ENCODE results near the gene ZNF423.

ZNF423 gene

GRCh38 chr16:49822649-49823370 is 33.1 kb downstream of the ZNF423 start:
- no peak for DNase-seq (ENCODE audit: low spot score)

GRCh38 chr16:49821614-49822282 is 34.2 kb downstream of the ZNF423 start:
- DNase-seq (ENCODE audit: low spot score), result no peak

GRCh38 chr16:49821156-49821555 is 34.8 kb downstream of the ZNF423 start:
- no peak for DNase-seq (ENCODE audit: low spot score)

DNA sequence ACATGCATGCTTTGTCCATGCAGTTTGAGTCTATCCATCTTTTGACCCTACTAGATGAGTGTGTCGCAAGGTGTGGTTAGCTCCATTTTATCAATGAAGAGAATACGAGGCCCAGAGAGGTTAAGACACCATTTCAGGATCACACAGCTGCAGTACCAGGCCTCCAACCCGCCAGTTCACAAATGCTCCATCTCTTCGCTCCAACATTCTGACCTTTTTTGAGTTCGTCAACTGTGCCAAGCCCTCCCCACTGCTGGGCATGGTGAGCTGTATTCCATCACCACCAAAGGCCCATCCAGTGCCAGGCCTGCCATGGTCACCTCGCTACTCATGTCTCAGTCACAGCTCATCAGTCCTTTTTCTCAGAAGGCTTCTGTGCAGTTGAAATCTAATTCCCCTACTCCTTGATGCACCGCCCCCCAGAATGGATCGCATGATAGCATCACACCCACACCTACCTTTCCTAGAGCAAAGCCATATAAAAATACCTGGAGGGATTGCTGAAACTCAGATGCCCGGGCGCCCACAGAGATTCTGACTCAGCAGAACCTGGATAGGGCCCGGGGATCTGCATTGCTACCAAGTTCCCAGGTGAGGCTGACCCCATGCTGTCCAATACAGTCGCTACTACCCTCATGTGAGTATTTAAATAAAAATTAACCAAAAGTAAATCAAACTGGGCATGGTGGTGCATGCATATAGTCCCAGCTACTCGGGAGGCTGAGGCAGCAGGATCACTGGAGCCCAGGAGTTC is 38.0 kb downstream of the ZNF423 start:
- no peak for DNase-seq (ENCODE audit: low spot score)

DNA sequence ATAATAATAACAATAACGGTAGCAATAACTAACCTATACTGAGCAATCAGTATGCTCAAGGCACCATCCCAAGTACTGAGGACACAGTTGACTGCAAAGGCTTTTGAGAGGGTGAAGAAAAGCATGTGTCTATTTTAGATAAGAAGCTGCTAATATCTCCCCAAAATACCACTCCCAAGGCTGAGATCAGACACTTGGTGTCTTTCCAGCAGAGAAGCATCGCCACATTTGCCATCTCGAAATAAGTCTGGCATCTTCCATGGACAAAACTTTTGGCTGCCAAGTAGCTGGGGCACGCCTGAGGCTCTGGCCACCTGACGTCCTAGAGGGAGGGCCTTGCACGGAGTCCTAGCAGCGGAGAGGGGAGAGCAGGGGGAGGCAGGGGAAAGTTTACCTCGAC is 39.0 kb downstream of the ZNF423 start:
- no peak for DNase-seq (ENCODE audit: low spot score)

- no peak for DNase-seq (ENCODE audit: low spot score)
These were observed 44.1 kb downstream of the ZNF423 start for GRCh38 chr16:49811644-49812334.

- no peak for DNase-seq (ENCODE audit: low spot score)
These were observed 45.1 kb downstream of the ZNF423 start for GRCh38 chr16:49810831-49811230.

- no peak for DNase-seq (ENCODE audit: low spot score)
These were observed 46.4 kb downstream of the ZNF423 start for GRCh38 chr16:49809561-49809960.

DNA sequence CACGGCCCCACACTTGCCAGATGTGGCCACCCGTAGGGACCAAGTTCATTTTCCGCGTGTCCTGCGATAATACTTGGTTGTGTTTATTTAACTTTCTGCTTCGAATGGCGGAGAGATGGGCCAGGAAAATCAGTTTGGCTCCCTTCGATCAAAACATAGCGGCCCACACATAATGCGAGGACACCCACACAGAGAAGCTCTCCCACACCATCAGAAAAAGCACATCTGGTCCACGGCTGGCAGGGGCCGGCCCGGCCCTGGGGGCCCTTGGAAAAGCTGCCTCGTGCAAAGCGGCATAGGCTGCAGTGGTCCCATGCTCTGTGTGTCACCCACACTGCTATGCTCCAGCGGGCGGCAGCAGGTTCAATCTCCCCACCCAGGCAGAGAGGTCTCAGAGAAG is 46.9 kb downstream of the ZNF423 start:
- no peak for DNase-seq (ENCODE audit: low spot score)

DNA sequence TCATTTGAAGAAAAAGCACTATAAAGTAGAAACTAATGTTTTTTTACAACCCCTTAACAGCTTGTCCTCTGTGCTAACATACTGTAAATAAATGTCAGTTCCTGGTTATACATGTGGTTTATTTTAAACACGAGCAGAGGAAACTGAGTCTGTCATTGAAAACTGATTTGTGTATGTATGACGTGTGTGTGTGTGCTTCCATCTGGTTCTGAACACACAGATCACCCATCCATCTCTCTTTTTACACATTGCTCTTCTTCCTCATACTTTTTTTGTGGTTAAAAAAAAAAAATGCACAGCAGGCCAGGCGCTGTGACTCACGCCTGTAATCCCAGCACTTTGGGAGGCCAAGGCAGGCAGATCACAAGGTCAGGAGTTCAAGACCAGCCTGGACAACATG is 49.5 kb downstream of the ZNF423 start:
- no peak for DNase-seq (ENCODE audit: low spot score)

DNA sequence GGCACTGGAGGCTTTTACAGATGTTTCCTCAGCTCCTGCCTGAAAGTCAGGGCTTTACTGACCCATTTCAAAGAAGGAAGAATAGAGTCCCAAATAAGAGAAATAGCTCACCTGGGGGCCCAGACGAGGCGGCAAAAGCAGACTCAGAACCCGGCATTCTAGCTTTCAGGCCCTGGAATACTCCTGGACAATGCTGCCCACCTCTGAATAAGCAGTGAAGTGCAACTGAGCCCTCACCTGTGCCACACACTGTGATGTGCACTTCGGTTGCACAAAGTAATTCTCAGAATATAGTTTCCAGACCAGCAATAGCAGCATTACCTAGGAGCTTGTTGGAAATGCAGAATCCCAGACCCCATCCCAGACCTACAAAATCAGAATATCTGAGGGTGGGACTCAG is 54.6 kb downstream of the ZNF423 start:
- no peak for DNase-seq (ENCODE audit: low spot score)

GRCh38 chr16:49800876-49801275 is 55.0 kb downstream of the ZNF423 start:
- DNase-seq (ENCODE audit: low spot score), result no peak

DNA sequence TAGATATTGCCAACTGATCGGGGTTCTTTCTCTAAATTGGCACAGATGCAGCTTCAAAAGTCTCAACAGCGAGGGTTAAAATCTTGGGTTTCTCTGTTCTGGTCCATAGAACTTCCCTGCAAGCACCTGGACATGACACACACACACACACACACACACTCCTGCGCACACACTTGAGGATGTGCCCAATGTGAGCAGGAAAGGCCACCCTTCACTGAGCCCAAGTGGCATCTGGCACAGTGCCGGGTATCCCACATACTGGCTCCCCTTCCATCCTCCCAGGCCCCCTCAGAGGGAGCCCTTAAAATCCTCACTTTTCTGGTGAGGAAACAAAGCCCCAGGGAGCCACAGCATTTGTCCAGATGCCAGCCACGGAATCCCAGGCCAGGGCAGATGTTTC is 55.5 kb downstream of the ZNF423 start:
- no peak for DNase-seq (ENCODE audit: low spot score)

GRCh38 chr16:49799172-49799571 is 56.7 kb downstream of the ZNF423 start:
- DNase-seq (ENCODE audit: low spot score), result peak; percentile 40

DNA sequence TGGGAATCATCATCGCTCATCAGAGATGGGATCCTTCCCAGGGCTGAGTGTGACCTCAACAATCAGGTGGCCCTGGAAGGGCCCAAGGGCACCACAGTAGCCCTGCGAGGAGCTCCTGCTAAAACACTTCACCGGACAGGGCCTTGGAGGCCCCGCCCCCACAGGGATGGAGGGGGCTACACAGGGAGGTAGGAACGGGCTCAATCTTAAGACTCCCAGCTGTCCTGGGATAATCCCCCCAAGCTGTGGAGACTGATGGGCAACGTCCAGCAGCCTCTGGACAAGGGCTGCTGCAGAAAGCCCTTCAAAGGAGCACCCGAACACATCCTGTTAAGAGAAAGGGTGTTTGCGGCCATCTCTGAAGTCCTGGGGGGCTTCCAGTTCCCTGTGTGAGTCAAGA is 60.4 kb downstream of the ZNF423 start:
- DNase-seq (ENCODE audit: low spot score), result no peak

DNA sequence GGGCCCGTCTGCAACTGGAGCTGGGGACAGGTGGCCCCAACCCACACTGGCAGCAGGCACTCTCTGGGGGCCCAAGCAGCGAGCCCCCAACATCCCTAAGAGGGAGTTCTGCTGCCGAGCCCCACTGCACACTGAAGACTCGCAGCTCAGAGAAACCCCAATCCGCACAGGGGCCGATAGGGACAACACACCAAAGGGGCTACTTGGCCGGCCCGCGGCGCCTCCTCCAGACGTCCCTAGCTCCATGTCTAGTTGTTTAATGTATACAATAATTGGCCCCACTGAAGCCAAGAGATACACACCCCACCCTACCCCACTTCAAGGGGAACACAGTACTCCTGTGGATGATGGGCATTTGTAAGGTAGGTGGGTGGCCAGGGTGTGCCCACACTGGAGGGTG is 62.7 kb downstream of the ZNF423 start:
- DNase-seq (ENCODE audit: low spot score), result no peak

DNA sequence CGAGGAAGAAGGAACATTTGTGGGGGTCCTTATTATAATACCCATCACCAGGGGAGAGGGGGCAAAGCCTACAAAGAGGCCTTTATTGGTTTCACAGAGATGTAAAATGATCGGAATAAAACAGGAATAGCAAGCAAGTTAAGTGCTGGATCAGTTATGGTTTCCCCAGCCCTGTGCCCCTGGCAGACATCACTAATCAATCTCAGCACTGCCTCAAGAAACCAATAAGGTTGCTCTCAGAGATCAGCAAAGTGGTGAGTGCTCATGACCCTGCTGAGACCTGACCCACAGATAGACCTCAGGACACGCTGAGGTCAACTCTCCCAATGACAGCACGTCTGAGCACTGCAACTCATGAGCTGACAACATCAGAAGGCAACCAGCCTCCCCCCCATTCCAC is 66.3 kb downstream of the ZNF423 start:
- no peak for DNase-seq (ENCODE audit: low spot score)

DNA sequence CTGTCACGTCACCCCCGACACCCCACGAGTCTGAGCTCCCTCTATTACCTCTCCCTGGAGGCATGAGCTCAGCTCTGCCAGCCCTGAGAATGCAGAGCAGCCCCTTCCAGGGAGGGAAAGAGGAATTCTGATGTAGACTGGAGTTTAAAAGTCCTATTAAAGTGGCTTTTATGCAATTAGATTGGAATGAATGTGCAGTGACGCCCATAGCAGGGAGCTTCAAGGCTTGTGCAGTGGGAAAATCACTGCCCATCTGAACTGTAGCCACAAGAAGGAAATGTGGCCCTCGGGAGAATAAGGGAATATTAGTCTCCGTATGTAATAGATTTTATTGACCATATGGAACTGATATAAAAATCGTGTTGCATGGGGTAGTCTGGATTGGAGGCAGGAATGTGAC is 66.9 kb downstream of the ZNF423 start:
- no peak for DNase-seq (ENCODE audit: low spot score)

GRCh38 chr16:49788572-49788971 is 67.3 kb downstream of the ZNF423 start:
- DNase-seq (ENCODE audit: low spot score), result no peak

DNA sequence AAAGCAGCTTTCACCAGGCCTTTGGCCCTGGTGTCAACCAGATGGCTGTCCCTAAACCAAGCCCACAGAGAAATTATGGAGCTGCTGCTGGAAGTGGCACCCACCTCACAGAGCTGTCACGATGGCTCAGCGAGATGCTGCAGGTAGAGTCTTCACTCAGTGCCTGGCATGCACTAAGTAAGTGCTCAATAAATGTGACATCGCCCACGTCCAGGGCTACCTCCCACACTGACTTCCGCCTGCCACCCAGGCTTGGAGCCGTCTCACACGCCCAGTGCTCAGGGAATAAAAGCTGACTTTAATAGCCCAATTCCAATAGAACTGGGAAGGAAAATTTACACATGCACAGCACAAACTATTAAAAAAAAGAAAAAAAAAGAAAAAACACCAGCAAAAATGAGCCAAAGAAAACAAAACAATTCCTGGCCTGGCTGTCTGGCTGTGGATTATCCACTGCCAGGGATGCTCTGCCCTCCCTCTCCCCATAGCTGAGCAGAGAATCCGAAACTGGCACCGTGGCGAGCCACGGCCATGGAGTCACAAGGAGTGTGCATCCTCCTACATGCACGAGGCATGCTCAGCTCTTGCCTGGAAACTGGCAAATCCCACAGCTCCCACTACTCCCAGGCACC is 68.9 kb downstream of the ZNF423 start:
- no peak for DNase-seq (ENCODE audit: low spot score)

DNA sequence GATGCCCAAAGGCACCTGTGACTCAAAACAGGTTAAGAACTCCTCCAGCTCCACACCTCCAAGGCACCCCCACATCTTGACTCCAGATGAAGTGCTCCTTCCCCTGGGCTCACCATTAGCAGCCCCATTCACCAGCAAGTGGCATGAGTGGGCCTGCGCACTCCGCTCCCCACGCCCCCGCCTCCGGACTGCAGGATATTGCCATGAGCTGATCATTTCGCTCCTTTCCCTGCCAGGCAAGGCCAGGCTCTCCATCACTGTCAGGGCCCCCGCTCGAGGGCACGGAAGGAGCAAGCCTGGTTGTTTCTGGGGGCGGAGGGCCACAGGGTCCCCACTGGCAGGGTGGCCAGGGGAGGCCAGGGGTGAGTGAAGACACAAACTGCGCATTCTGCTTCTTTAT is 69.9 kb downstream of the ZNF423 start:
- DNase-seq (ENCODE audit: low spot score), result no peak

- no peak for DNase-seq (ENCODE audit: low spot score)
These were observed 73.5 kb downstream of the ZNF423 start for GRCh38 chr16:49782405-49782804.

Data from SW480 (cell line).